GM12878 (cell line): ENCODE data around the gene SHISA7. TPM values are rescaled to one million over a fixed set of nuclear protein-coding genes. Genes with fewer than 3 reads are reported as not detected.

Source experiments
- CEBPZ ChIP-seq: fragments of 150-350 bp; IDR thresholded peaks from 2 replicates; pipeline ENCODE4 v1.6.1; 2016; ENCODE audit warnings: low read depth, low read length
- DPF2 ChIP-seq: fragments of 450-650 bp; IDR thresholded peaks from 2 replicates; pipeline ENCODE4 v1.6.1; 2017; ENCODE audit warnings: mild to moderate bottlenecking
- E2F4 ChIP-seq: IDR thresholded peaks from 2 replicates; pipeline ENCODE4 v1.6.1; 2012; ENCODE audit warnings: low read depth, low read length, improper control_type of control experiment
- MEF2B ChIP-seq: fragments of 450-650 bp; IDR thresholded peaks from 2 replicates; pipeline ENCODE4 v1.6.1; 2018; ENCODE audit warnings: mild to moderate bottlenecking, moderate library complexity; ENCODE audit not compliant: partially characterized antibody, poor library complexity, severe bottlenecking
- MYB ChIP-seq: fragments of 150-350 bp; IDR thresholded peaks from 2 replicates; pipeline ENCODE4 v1.6.1; 2014; ENCODE audit warnings: mild to moderate bottlenecking, low read depth, low read length, borderline replicate concordance
- NR2F1 ChIP-seq: fragments of 450-650 bp; conservative IDR thresholded peaks from 2 replicates; pipeline ENCODE4 v1.6.1; 2017; ENCODE audit warnings: mild to moderate bottlenecking
- POLR2AphosphoS2 ChIP-seq: IDR thresholded peaks from 2 replicates; pipeline ENCODE4 v1.6.1; 2011; ENCODE audit warnings: low read depth, mild to moderate bottlenecking, low read length, improper control_type of control experiment, moderate library complexity
- RAD51 ChIP-seq: fragments of 450-650 bp; IDR thresholded peaks from 2 replicates; pipeline ENCODE4 v1.6.1; 2016; ENCODE audit warnings: moderate library complexity, mild to moderate bottlenecking, inconsistent platforms
- RFX5 ChIP-seq: IDR thresholded peaks from 2 replicates; pipeline ENCODE4 v1.6.1; 2011; ENCODE audit warnings: low read depth, low read length, improper control_type of control experiment
- RUNX3 ChIP-seq: IDR thresholded peaks from 2 replicates; pipeline ENCODE4 v1.6.1; 2012; ENCODE audit warnings: low read length, inconsistent platforms
- SMAD5 ChIP-seq: IDR thresholded peaks from 2 replicates; pipeline ENCODE4 v1.6.1; 2016; ENCODE audit warnings: antibody characterized with exemption, low read depth
- STAT1 ChIP-seq: fragments of 450-650 bp; conservative IDR thresholded peaks from 2 replicates; pipeline ENCODE4 v1.6.1; 2014; ENCODE audit warnings: antibody characterized with exemption, mild to moderate bottlenecking
- SUZ12 ChIP-seq: fragments of 200-600 bp; sonication (generic); IDR thresholded peaks from one replicate; pipeline ENCODE4 v1.6.1; 2018; ENCODE audit warnings: antibody characterized with exemption, mild to moderate bottlenecking; ENCODE audit not compliant: unreplicated experiment
- TARDBP ChIP-seq: IDR thresholded peaks from 2 replicates; pipeline ENCODE4 v1.6.1; 2016; ENCODE audit warnings: borderline replicate concordance
- TBL1XR1 ChIP-seq: IDR thresholded peaks from 2 replicates; pipeline ENCODE4 v1.6.1; 2012; ENCODE audit warnings: low read depth, low read length, improper control_type of control experiment
- ZNF274 ChIP-seq: IDR thresholded peaks from one replicate; pipeline ENCODE4 v1.8.0; 2011; ENCODE audit not compliant: insufficient read length, insufficient read depth
- ZNF622 ChIP-seq: fragments of 450-650 bp; IDR thresholded peaks from 2 replicates; pipeline ENCODE4 v1.6.1; 2017; ENCODE audit warnings: mild to moderate bottlenecking, inconsistent platforms
- ZZZ3 ChIP-seq: IDR thresholded peaks from 2 replicates; pipeline ENCODE4 v1.6.1; 2011; ENCODE audit warnings: low read depth; ENCODE audit not compliant: control insufficient read depth, insufficient read length
- polyA plus RNA-seq, 11 experiments: library from polyadenylated mRNA; depleted of rRNA in 4 of 11; unstranded in 6 of 11; stranded (reverse) in 5 of 11; fragments of >200 nt; fragmentation: Nextera tagmentation in 4 of 11; fragmentation: Illumina TruSeq in 1 of 11; extraction: Ambion mirVana in 4 of 11; extraction: Trizol in 1 of 11; gene quantifications; 1 replicate in 1 of 11; 2 replicates in 10 of 11; pipeline versions ENCODE4 v1.2.1 to v1.2.3, GENCODE V29; 2011 to 2016; ENCODE audit warnings: inconsistent platforms in 2 of 11, missing spikeins in 2 of 11, low read depth in 1 of 11
- total RNA-seq, 4 experiments: library from RNA; depleted of rRNA in 3 of 4; stranded (reverse); fragments of >200 nt in 3 of 4; fragmentation: Illumina TruSeq in 1 of 4; extraction: Trizol in 1 of 4; gene quantifications; 2 replicates each; pipeline versions ENCODE4 v1.2.1 to v1.2.3, GENCODE V29; 2013 to 2021
- TF ChIP-seq, protein P1 (sequence below): IDR thresholded peaks from 2 replicates; pipeline ENCODE4 v1.6.1; 2011; ENCODE audit warnings: low read depth, mild to moderate bottlenecking, low read length, moderate library complexity, borderline replicate concordance; ENCODE audit errors: extremely low read depth
- TF ChIP-seq, protein P2 (sequence below): fragments of 450-650 bp; IDR thresholded peaks from 2 replicates; pipeline ENCODE4 v1.6.1; 2017; ENCODE audit warnings: mild to moderate bottlenecking, moderate library complexity
- TF ChIP-seq, protein P3 (sequence below): fragments of 450-650 bp; IDR thresholded peaks from 2 replicates; pipeline ENCODE4 v1.6.1; 2014; ENCODE audit warnings: mild to moderate bottlenecking

Gene SHISA7
- total and polyA plus RNA-seq, 10 of the 15 experiments (the other 5 are each of a cell fraction or from before 2014, with no cell fraction given), result 0.03 TPM; not detected in 9

GRCh38 chr19:55385724-55386492 lies 57.2 kb downstream of the SHISA7 start, which contains the start of gene RPL28 (continued):
- TF ChIP-seq, protein P1, sequence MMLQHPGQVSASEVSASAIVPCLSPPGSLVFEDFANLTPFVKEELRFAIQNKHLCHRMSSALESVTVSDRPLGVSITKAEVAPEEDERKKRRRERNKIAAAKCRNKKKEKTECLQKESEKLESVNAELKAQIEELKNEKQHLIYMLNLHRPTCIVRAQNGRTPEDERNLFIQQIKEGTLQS, result no peak
- TF ChIP-seq, protein P2, sequence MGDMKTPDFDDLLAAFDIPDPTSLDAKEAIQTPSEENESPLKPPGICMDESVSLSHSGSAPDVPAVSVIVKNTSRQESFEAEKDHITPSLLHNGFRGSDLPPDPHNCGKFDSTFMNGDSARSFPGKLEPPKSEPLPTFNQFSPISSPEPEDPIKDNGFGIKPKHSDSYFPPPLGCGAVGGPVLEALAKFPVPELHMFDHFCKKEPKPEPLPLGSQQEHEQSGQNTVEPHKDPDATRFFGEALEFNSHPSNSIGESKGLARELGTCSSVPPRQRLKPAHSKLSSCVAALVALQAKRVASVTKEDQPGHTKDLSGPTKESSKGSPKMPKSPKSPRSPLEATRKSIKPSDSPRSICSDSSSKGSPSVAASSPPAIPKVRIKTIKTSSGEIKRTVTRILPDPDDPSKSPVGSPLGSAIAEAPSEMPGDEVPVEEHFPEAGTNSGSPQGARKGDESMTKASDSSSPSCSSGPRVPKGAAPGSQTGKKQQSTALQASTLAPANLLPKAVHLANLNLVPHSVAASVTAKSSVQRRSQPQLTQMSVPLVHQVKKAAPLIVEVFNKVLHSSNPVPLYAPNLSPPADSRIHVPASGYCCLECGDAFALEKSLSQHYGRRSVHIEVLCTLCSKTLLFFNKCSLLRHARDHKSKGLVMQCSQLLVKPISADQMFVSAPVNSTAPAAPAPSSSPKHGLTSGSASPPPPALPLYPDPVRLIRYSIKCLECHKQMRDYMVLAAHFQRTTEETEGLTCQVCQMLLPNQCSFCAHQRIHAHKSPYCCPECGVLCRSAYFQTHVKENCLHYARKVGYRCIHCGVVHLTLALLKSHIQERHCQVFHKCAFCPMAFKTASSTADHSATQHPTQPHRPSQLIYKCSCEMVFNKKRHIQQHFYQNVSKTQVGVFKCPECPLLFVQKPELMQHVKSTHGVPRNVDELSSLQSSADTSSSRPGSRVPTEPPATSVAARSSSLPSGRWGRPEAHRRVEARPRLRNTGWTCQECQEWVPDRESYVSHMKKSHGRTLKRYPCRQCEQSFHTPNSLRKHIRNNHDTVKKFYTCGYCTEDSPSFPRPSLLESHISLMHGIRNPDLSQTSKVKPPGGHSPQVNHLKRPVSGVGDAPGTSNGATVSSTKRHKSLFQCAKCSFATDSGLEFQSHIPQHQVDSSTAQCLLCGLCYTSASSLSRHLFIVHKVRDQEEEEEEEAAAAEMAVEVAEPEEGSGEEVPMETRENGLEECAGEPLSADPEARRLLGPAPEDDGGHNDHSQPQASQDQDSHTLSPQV, result no peak
- peak; percentile 36 for TF ChIP-seq MEF2B
- TF ChIP-seq STAT1, result no peak
- TF ChIP-seq, protein P3, sequence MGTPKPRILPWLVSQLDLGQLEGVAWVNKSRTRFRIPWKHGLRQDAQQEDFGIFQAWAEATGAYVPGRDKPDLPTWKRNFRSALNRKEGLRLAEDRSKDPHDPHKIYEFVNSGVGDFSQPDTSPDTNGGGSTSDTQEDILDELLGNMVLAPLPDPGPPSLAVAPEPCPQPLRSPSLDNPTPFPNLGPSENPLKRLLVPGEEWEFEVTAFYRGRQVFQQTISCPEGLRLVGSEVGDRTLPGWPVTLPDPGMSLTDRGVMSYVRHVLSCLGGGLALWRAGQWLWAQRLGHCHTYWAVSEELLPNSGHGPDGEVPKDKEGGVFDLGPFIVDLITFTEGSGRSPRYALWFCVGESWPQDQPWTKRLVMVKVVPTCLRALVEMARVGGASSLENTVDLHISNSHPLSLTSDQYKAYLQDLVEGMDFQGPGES, result no peak; the same call in 1 of the 2 replicates
- TF ChIP-seq SUZ12, result no peak
- TF ChIP-seq RFX5, result no peak
- TF ChIP-seq CEBPZ, result no peak
- TF ChIP-seq RUNX3, result peak; percentile 51
- TF ChIP-seq MYB, result no peak
- TF ChIP-seq E2F4, result no peak
- TF ChIP-seq ZZZ3, result no peak
- TF ChIP-seq NR2F1, result 0 out of 2 replicates have a peak, but pooled peaks have one; percentile 20
- TF ChIP-seq SMAD5, result peak; percentile 98
- TF ChIP-seq TBL1XR1, result no peak
- TF ChIP-seq RAD51, result no peak
- no peak for TF ChIP-seq DPF2
- TF ChIP-seq TARDBP, result no peak
- TF ChIP-seq ZNF622, result no peak
- TF ChIP-seq ZNF274, result no peak
- peak; percentile 99 for TF ChIP-seq POLR2AphosphoS2
